Adrenal gland (tissue), 12 donors: Measurements from ENCODE around the gene RNU4-1. TPM values are rescaled to one million over a fixed set of nuclear protein-coding genes. Genes with fewer than 3 reads are reported as not detected.

Experiments used
- DNase-seq, 7 donors: peaks; one replicate each; pipeline ENCODE4 v3.0.0-alpha.2; 2019 to 2020
- H3K27ac ChIP-seq, 5 donors: fragments of 200-600 bp; sonication (generic) in 4 of 5; 1 replicate in 3 of 5; 2 replicates in 2 of 5; pipeline versions ENCODE4 v1.5.1 to v1.8.0; 2016 to 2020; ENCODE audit warnings: mild to moderate bottlenecking in 1 of 5
- H3K27me3 ChIP-seq: fragments of 200-600 bp; 2 replicates; pipeline ENCODE4 v1.8.0; 2021
- H3K36me3 ChIP-seq, 2 donors: fragments of 200-600 bp; replicated peaks in 1 of 2; 1 replicate in 1 of 2; 2 replicates in 1 of 2; pipeline versions ENCODE4 v1.5.1 to v1.8.0; 2018 to 2022
- H3K4me1 ChIP-seq, 2 donors: fragments of 200-600 bp; replicated peaks in 1 of 2; 1 replicate in 1 of 2; 2 replicates in 1 of 2; pipeline versions ENCODE4 v1.5.1 to v1.8.0; 2018 to 2021
- H3K4me3 ChIP-seq, 4 donors: fragments of 200-600 bp; sonication (generic) in 3 of 4; one replicate each; pipeline ENCODE4 v1.5.1; 2016 to 2018
- H3K9me3 ChIP-seq, 3 donors: fragments of 200-600 bp; sonication (generic) in 1 of 3; replicated peaks in 1 of 3; 1 replicate in 2 of 3; 2 replicates in 1 of 3; pipeline versions ENCODE4 v1.5.1 to v1.8.0; 2016 to 2021
- CTCF ChIP-seq, 6 experiments: fragments of 450-650 bp in 4 of 6; fragments of 200-600 bp in 2 of 6; sonication (generic) in 1 of 6; IDR thresholded peaks; 1 replicate in 5 of 6; 2 replicates in 1 of 6; pipeline versions ENCODE4 v1.5.1 to v1.8.0; 2016 to 2021; ENCODE audit warnings: antibody characterized with exemption in 6 of 6, mild to moderate bottlenecking in 2 of 6, moderate library complexity in 1 of 6
- POLR2A ChIP-seq, 2 donors: fragments of 450-650 bp; IDR thresholded peaks; one replicate each; pipeline ENCODE4 v1.6.1; 2017; ENCODE audit warnings: antibody characterized with exemption in 2 of 2, mild to moderate bottlenecking in 2 of 2, moderate library complexity in 1 of 2
- WGBS, 4 donors: extraction: QIAGEN DNeasy Blood & Tissue Kit in 2 of 4; methylation state at CpG; one replicate each; pipeline versions ENCODE4 v1.1.5 to v1.1.7; 2013 to 2017; 5-methylcytosine and 5-hydroxymethylcytosine counted together
- intact Hi-C, 2 donors: fragments of 100-400 bp; cut with DNase I; formaldehyde crosslinking; loops; one replicate each; pipeline versions ENCODE4 v1.14.1 to v1.15.0; 2022 to 2023
- polyA plus RNA-seq, 3 donors: library from polyadenylated mRNA; stranded (reverse); fragments of 200-250 nt in 2 of 3; fragments of 350-450 nt in 1 of 3; fragmentation: Illumina TruSeq in 1 of 3; extraction: RNeasy Lipid Tissue Mini Kit (QIAGEN cat#74804) in 1 of 3; gene quantifications; one replicate each; pipeline ENCODE4 v1.2.3, GENCODE V29; 2013 to 2014
- total RNA-seq, 9 donors: library from RNA; depleted of rRNA in 4 of 9; stranded (reverse); fragments of >200 nt in 4 of 9; fragments of 120-200 nt in 1 of 9; fragmentation: NEBNext Ultra II Directional in 1 of 9; extraction: Animal tissue kit (Norgen Biotek cat#: 25700) in 1 of 9; gene quantifications; one replicate each; pipeline versions ENCODE4 v1.1.0 to v1.2.4, GENCODE V29; 2013 to 2023
- donor health status: healthy with polysubstance abuse.
- donor health status: Bipolar disorder and iron deficiency.
- donor health status: DM: yes; HTN: yes; CAD: no.
- donor health status: DM: no; HTN: no; CAD: no.
- donor health status: DM: no; HTN: no; CAD: no.
- donor health status: DM: yes; HTN: yes; CAD: no.

RNU4-1 gene
- total and polyA plus RNA-seq, 12 donors: under 0.01 to 4,330 (median 1,627) TPM; not detected in 4

- Histone ChIP-seq H3K4me1 (peaks cover 8 to 16% of the 10 kb centered on the region in 2 donors), H3K27me3 (no peaks in the 10 kb centered on the region), H3K27ac (peak overlapping the region in 2 of 5 donors; percentile 32 to 45), H3K36me3 (no peaks in the 10 kb centered on the region), H3K9me3 (no peaks in the 10 kb centered on the region), H3K4me3 (no peak overlapping the region)
- TF ChIP-seq CTCF (IDR thresholded peaks at IDR 0.05): no peak
- TF ChIP-seq POLR2A (IDR thresholded peaks at IDR 0.05): no peak
- WGBS, 4 donors: 29 to 51% (median 36%) methylated on average over 4 of the region's 4 CpGs
- intact Hi-C loops: no loop called here
- DNase-seq: peak in 2 of 7 donors; percentile 20 to 26
Observed at GRCh38 chr12:120328228-120328627, 35.2 kb upstream of the RNU4-1 start.

GRCh38 chr12:120327593-120327992, 34.6 kb upstream of the RNU4-1 start, which contains the start of gene PLA2G1B:
Gene PLA2G1B, minus strand, starts transcription at chr12:120327779. Its CDS starts 26 bp downstream, at chr12:120327753.
- peak; percentile 46 to 77 (median 56) for DNase-seq
- Histone ChIP-seq H3K27me3 (no peaks in the 10 kb centered on the region), H3K4me1 (peaks cover 8 to 16% of the 10 kb centered on the region in 2 donors), H3K4me3 (no peak within 1 kb of the TSS), H3K36me3 (no peaks in the 10 kb centered on the region), H3K27ac (peak within 1 kb of the TSS in 3 of 5 donors; percentile 31 to 45 (median 32)), H3K9me3 (no peaks in the 10 kb centered on the region)
- TF ChIP-seq POLR2A (IDR thresholded peaks at IDR 0.05) (no peak), CTCF (IDR thresholded peaks at IDR 0.05) (no peak)
- intact Hi-C loops: no loop called here
- 46 to 62% (median 60%) methylated on average over 4 to 5 of the region's 5 CpGs for WGBS, 4 donors

- Histone ChIP-seq H3K36me3 (no peaks in the 10 kb centered on the region), H3K9me3 (no peaks in the 10 kb centered on the region), H3K27ac (no peak overlapping the region), H3K27me3 (no peaks in the 10 kb centered on the region), H3K4me3 (no peak overlapping the region), H3K4me1 (peaks cover 8 to 16% of the 10 kb centered on the region in 2 donors)
- intact Hi-C loops: no loop called here
- DNase-seq: no peak
- TF ChIP-seq POLR2A (IDR thresholded peaks at IDR 0.05) (no peak), CTCF (IDR thresholded peaks at IDR 0.05) (no peak)
- 55 to 65% (median 61%) methylated on average over 9 of the region's 9 CpGs for WGBS, 4 donors
Observed at GRCh38 chr12:120324841-120325417, 31.9 kb upstream of the RNU4-1 start.

- no peak for TF ChIP-seq POLR2A (IDR thresholded peaks at IDR 0.05)
- no peak for TF ChIP-seq CTCF (IDR thresholded peaks at IDR 0.05)
- DNase-seq: no peak
- no peaks in the 10 kb centered on the region for H3K9me3 ChIP-seq
- intact Hi-C loops: no loop called here
- H3K36me3 ChIP-seq: no peaks in the 10 kb centered on the region
- no peak overlapping the region for H3K4me3 ChIP-seq
- peaks cover 8 to 16% of the 10 kb centered on the region in 2 donors for H3K4me1 ChIP-seq
- H3K27ac ChIP-seq: no peak overlapping the region
- H3K27me3 ChIP-seq: no peaks in the 10 kb centered on the region
- WGBS, 4 donors: 74 to 90% (median 82%) methylated on average over 2 of the region's 2 CpGs
Observed at GRCh38 chr12:120323772-120324171, 30.7 kb upstream of the RNU4-1 start.
